ENCODE data around the gene RNH1. TPM values are rescaled to one million over a fixed set of nuclear protein-coding genes. Genes with fewer than 3 reads are reported as not detected.

RNH1 gene
- total RNA-seq, 1 donor from 2014 or later, result 126 TPM

DNA sequence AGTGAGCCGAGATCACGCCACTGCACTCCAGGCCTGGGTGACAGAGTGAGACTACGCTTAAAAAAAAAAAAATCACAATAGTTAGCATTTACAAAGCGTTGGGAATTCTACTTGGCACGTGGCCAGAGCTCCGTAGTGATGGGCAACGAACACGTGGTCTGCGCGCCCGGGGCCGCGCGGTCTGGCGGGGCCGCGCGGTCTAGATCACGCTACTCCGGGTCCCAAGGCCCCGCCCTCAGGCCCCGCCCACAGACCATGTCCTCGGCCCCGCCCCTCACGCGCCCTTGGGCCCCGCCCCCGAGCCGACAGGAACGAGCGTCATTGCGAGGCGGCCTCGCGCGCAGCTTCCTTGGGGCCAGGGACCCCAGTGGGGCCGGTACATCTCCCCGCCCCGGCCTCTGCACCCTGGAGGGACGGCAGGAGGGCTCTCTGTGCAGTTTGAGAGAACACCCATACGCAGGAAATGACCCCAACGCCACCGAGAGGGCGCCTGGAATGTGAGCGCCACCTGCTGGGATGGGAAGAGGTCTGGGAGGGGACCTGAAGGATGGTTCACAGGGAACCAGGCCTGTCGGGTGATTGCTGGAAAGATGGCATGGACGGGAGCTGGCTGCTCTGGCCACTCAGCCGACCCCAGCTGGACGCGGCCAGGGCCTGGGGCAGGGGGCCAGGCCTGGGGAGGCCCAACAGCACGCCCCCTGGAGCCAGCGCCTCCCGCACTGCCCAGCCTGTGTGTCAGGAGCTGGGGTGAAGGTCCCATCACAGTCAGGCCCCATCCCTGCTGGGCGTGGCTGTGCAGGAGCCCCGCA lies 58.9 kb downstream of the RNH1 start:
- H3K27me3 Mint-ChIP-seq (ENCODE audit: low read depth), result peaks cover 3% of the 10 kb centered on the region
- peaks cover 10% of the 10 kb centered on the region for H3K36me3 Mint-ChIP-seq (ENCODE audit: low read depth)
- peaks cover 12% of the 10 kb centered on the region for H3K4me1 Mint-ChIP-seq (ENCODE audit: low read depth)
- intact Hi-C loops (cut with micrococcal nuclease), result loop anchor here (1.0 to 2.0 kb wide), 4 partner anchors 33 to 241 kb away; partner anchors contain the start of genes BET1L and RIC8A
- no peaks in the 10 kb centered on the region for H3K9me3 Mint-ChIP-seq
- H3K27ac Mint-ChIP-seq, result peak overlapping the region; percentile 93
- peak; percentile 91 for DNase-seq (ENCODE audit: low spot score)
- H3K4me3 Mint-ChIP-seq (ENCODE audit: low read depth), result peak overlapping the region; percentile 86

DNA sequence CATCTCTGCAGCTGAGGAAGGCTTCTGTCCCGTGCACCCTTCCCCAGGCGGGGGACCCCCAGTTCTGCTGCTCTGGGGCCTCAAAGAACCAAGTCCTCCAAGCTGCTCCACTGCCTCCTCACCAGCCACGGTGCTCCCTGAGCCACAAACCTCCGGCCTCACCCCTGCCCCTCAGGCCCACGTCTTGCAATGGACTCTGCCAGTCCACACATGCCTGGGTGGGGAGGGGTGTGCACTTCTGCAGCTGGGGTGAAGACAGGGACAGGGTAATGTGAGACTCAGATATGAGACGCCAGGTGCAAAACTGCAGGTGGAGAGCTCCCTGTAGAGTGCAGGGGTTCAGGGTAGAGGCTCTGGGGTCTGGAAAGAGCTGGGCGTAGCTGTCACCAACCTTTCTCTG lies 60.2 kb downstream of the RNH1 start:
- DNase-seq (ENCODE audit: low spot score), result no peak
- H3K9me3 Mint-ChIP-seq, result no peaks in the 10 kb centered on the region
- peaks cover 3% of the 10 kb centered on the region for H3K27me3 Mint-ChIP-seq (ENCODE audit: low read depth)
- H3K4me1 Mint-ChIP-seq (ENCODE audit: low read depth), result peaks cover 12% of the 10 kb centered on the region
- H3K36me3 Mint-ChIP-seq (ENCODE audit: low read depth), result peaks cover 6% of the 10 kb centered on the region
- H3K4me3 Mint-ChIP-seq (ENCODE audit: low read depth), result no peak overlapping the region
- intact Hi-C loops (cut with micrococcal nuclease), result no loop called here
- no peak overlapping the region for H3K27ac Mint-ChIP-seq

DNA sequence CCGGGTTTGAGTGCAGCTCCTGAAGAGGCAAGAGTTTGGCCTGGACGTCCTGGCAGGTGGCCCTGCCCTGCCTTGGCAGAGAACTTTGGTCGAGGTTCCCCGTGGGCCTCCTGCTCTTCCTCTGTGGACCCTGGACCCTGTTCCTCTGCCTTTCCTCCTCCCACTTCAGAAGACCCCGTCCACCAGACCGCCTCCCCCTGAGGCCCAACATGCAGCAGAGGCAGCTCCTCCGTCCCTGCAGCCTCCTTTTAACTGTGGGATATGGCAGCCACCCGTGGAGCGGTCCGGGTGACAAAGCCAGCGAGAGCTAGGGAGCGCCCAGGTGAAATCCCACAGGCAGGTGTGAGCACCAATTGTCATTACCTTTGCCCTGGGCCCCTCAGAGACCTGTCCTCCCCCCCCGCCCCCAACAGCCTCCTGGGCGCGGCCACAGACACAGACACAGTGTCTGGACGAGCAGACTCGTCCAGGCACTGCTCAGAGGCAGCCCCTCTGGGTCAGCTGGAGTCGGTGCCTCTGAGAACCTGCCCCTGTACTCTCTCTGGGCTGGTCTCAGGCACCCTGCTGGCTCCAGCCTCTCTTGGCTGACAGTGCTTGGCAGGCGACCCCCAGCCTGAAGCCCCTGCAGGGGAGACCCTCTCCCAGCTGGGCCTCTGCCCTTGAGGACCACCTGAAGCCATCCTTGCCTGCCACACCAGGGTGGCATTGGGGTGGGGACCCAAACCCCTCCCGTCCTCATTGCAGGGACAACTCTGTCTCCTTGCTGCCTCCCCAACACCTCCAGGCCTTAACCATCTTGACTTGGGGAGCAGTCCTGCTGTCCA lies 61.1 kb downstream of the RNH1 start:
- H3K36me3 Mint-ChIP-seq (ENCODE audit: low read depth), result no peaks in the 10 kb centered on the region
- peaks cover 3% of the 10 kb centered on the region for H3K27me3 Mint-ChIP-seq (ENCODE audit: low read depth)
- H3K4me3 Mint-ChIP-seq (ENCODE audit: low read depth), result no peak overlapping the region
- no peak for DNase-seq (ENCODE audit: low spot score)
- intact Hi-C loops (cut with micrococcal nuclease), result no loop called here
- H3K4me1 Mint-ChIP-seq (ENCODE audit: low read depth), result peaks cover 7% of the 10 kb centered on the region
- H3K9me3 Mint-ChIP-seq, result no peaks in the 10 kb centered on the region
- no peak overlapping the region for H3K27ac Mint-ChIP-seq

Other genes starting within 250 kb of the RNH1 start
- gene NLRP6, start 228.8 kb downstream of the RNH1 start, total RNA-seq, result 0.97 and 1.1 TPM in 2 replicates
- 62.0 and 62.8 TPM in 2 replicates for gene PGGHG, start 218.1 kb downstream of the RNH1 start, total RNA-seq
- gene IFITM5, start 207.7 kb downstream of the RNH1 start, total RNA-seq, result not detected in 2 replicates
- 680 and 689 TPM in 2 replicates for gene IFITM2, start 199.4 kb downstream of the RNH1 start, total RNA-seq
- gene IFITM1, start 193.2 kb downstream of the RNH1 start, total RNA-seq, result 256 and 260 TPM in 2 replicates
- gene IFITM3, start 186.4 kb downstream of the RNH1 start, total RNA-seq, result 3.5 and 3.7 TPM in 2 replicates
- gene B4GALNT4, start 137.7 kb downstream of the RNH1 start, total RNA-seq, result 1.5 and 2.9 TPM in 2 replicates
- gene PKP3, start 113.0 kb downstream of the RNH1 start, total RNA-seq, result not detected in 2 replicates
- 41.5 and 53.4 TPM in 2 replicates for gene SIGIRR, start 92.2 kb downstream of the RNH1 start, total RNA-seq
- 35.4 and 36.9 TPM in 2 replicates for gene ANO9, start 65.2 kb downstream of the RNH1 start, total RNA-seq
- gene PTDSS2, start 57.0 kb downstream of the RNH1 start, total RNA-seq, result 32.1 and 34.4 TPM in 2 replicates
- 70.5 and 71.5 TPM in 2 replicates for gene HRAS, start 28.3 kb upstream of the RNH1 start, total RNA-seq
- gene LRRC56, start 30.3 kb upstream of the RNH1 start, total RNA-seq, result 1.3 and 2.2 TPM in 2 replicates
- gene LMNTD2, start 53.5 kb upstream of the RNH1 start, total RNA-seq, result 1.1 and 1.3 TPM in 2 replicates
- gene RASSF7, start 53.7 kb upstream of the RNH1 start, total RNA-seq, result 19.6 and 20.3 TPM in 2 replicates
- gene PHRF1, start 69.2 kb upstream of the RNH1 start, total RNA-seq, result 53.7 and 54.0 TPM in 2 replicates
- gene IRF7, start 108.7 kb upstream of the RNH1 start, total RNA-seq, result 26.8 and 30.3 TPM in 2 replicates
- not detected in 2 replicates for gene CDHR5, start 117.7 kb upstream of the RNH1 start, total RNA-seq
- gene SCT, start 119.9 kb upstream of the RNH1 start, total RNA-seq, result not detected in 2 replicates
- 0.18 and 0.30 TPM in 2 replicates for gene DRD4, start 130.0 kb upstream of the RNH1 start, total RNA-seq
- 61.2 and 72.0 TPM in 2 replicates for gene DEAF1, start 188.0 kb upstream of the RNH1 start, total RNA-seq
- 11.4 and 13.0 TPM in 2 replicates for gene TMEM80, start 188.6 kb upstream of the RNH1 start, total RNA-seq
- 17.8 and 24.6 TPM in 2 replicates for gene EPS8L2, start 199.0 kb upstream of the RNH1 start, total RNA-seq
- 270 and 275 TPM in 2 replicates for gene TALDO1, start 240.2 kb upstream of the RNH1 start, total RNA-seq

All from activated T-helper 2 cell treated with anti-CD3 and anti-CD28 coated beads, Interferon-gamma antibody, Interleukin-2, Interleukin-4, amounts not matched to agents 10 μg/mL and 5 μg/mL and 100 μg/mL, durations not matched to agents 14 hours and 24 hours and 36 hours (primary cell).